OCI-LY7 (cell line): ENCODE data around the gene EML6.

Experiments
- CTCF ChIP-seq: fragments of 200-600 bp; sonication (generic); conservative IDR thresholded peaks from 2 replicates; pipeline ENCODE4 v1.5.1; 2014; ENCODE audit warnings: mild to moderate bottlenecking, antibody characterized with exemption, low read length, moderate library complexity, mixed read lengths
- EZH2phosphoT487 ChIP-seq: fragments of 200-600 bp; sonication (generic); IDR thresholded peaks from 2 replicates; pipeline ENCODE4 v1.6.1; 2018; ENCODE audit warnings: low read depth, borderline replicate concordance, mild to moderate bottlenecking, mixed run types, antibody characterized with exemption, low read length, moderate library complexity, mixed read lengths

GRCh38 chr2:54771166-54771885 is 47.9 kb downstream of the EML6 start:
- no peak for TF ChIP-seq CTCF
- no peak for TF ChIP-seq EZH2phosphoT487
